ENCODE measurements around the gene TEX51. TPM values are rescaled to one million over a fixed set of nuclear protein-coding genes. Genes with fewer than 3 reads are reported as not detected.

Gene TEX51
- total and polyA plus RNA-seq, 4 donors: not detected

- intact Hi-C loops (cut with DNase I): no loop called here
- H3K4me3 ChIP-seq (ENCODE audit: low read length in 2 of 2): no peak overlapping the region
- DNase-seq (no peak), ATAC-seq (ENCODE audit: low FRiP score) (no peak)
- no peaks in the 10 kb centered on the region for H3K4me1 ChIP-seq (ENCODE audit: control insufficient read depth in 1 of 2, insufficient read depth in 2 of 2, low read length in 2 of 2)
- no peaks in the 10 kb centered on the region for H3K36me3 ChIP-seq (ENCODE audit: control insufficient read depth in 1 of 2, insufficient read depth in 2 of 2, low read length in 1 of 2)
- H3K9me3 ChIP-seq (ENCODE audit: control insufficient read depth, low read length): no peaks in the 10 kb centered on the region
- H3K27ac ChIP-seq (ENCODE audit: low read depth in 1 of 2, low read length in 2 of 2): no peak overlapping the region
- 91 to 94% methylated on average over 3 of the region's 3 CpGs for WGBS, 2 donors
- H3K27me3 ChIP-seq (ENCODE audit: control insufficient read depth in 1 of 2, insufficient read depth in 2 of 2, low read length in 1 of 2): no peaks in the 10 kb centered on the region
These were observed 41.2 kb upstream of the TEX51 start for GRCh38 chr2:126857502-126857901.

GRCh38 chr2:126858013-126858412 lies 40.7 kb upstream of the TEX51 start:
- DNase-seq (no peak), ATAC-seq (ENCODE audit: low FRiP score) (no peak)
- Histone ChIP-seq H3K36me3 (ENCODE audit: control insufficient read depth in 1 of 2, insufficient read depth in 2 of 2, low read length in 1 of 2) (no peaks in the 10 kb centered on the region), H3K4me1 (ENCODE audit: control insufficient read depth in 1 of 2, insufficient read depth in 2 of 2, low read length in 2 of 2) (no peaks in the 10 kb centered on the region), H3K9me3 (ENCODE audit: control insufficient read depth, low read length) (no peaks in the 10 kb centered on the region), H3K27ac (ENCODE audit: low read depth in 1 of 2, low read length in 2 of 2) (no peak overlapping the region), H3K27me3 (ENCODE audit: control insufficient read depth in 1 of 2, insufficient read depth in 2 of 2, low read length in 1 of 2) (no peaks in the 10 kb centered on the region), H3K4me3 (ENCODE audit: low read length in 2 of 2) (no peak overlapping the region)
- intact Hi-C loops (cut with DNase I): no loop called here
- WGBS, 2 donors: 74 to 78% methylated on average over 4 of the region's 4 CpGs

GRCh38 chr2:126858436-126858835 lies 40.3 kb upstream of the TEX51 start:
- no peak overlapping the region for H3K4me3 ChIP-seq (ENCODE audit: low read length in 2 of 2)
- DNase-seq: no peak
- no peak for ATAC-seq (ENCODE audit: low FRiP score)
- no peaks in the 10 kb centered on the region for H3K36me3 ChIP-seq (ENCODE audit: control insufficient read depth in 1 of 2, insufficient read depth in 2 of 2, low read length in 1 of 2)
- intact Hi-C loops (cut with DNase I): no loop called here
- WGBS, 2 donors: 81 to 94% methylated on average over 3 of the region's 3 CpGs
- no peaks in the 10 kb centered on the region for H3K9me3 ChIP-seq (ENCODE audit: control insufficient read depth, low read length)
- H3K27ac ChIP-seq (ENCODE audit: low read depth in 1 of 2, low read length in 2 of 2): no peak overlapping the region
- H3K27me3 ChIP-seq (ENCODE audit: control insufficient read depth in 1 of 2, insufficient read depth in 2 of 2, low read length in 1 of 2): no peaks in the 10 kb centered on the region
- H3K4me1 ChIP-seq (ENCODE audit: control insufficient read depth in 1 of 2, insufficient read depth in 2 of 2, low read length in 2 of 2): no peaks in the 10 kb centered on the region

GRCh38 chr2:126858991-126859390 lies 39.7 kb upstream of the TEX51 start:
- no peaks in the 10 kb centered on the region for H3K36me3 ChIP-seq (ENCODE audit: control insufficient read depth in 1 of 2, insufficient read depth in 2 of 2, low read length in 1 of 2)
- H3K9me3 ChIP-seq (ENCODE audit: control insufficient read depth, low read length): no peaks in the 10 kb centered on the region
- 73 to 76% methylated on average over 5 of the region's 5 CpGs for WGBS, 2 donors
- no peak for ATAC-seq (ENCODE audit: low FRiP score)
- no peak for DNase-seq
- H3K4me1 ChIP-seq (ENCODE audit: control insufficient read depth in 1 of 2, insufficient read depth in 2 of 2, low read length in 2 of 2): no peaks in the 10 kb centered on the region
- no peak overlapping the region for H3K27ac ChIP-seq (ENCODE audit: low read depth in 1 of 2, low read length in 2 of 2)
- H3K4me3 ChIP-seq (ENCODE audit: low read length in 2 of 2): no peak overlapping the region
- intact Hi-C loops (cut with DNase I): no loop called here
- no peaks in the 10 kb centered on the region for H3K27me3 ChIP-seq (ENCODE audit: control insufficient read depth in 1 of 2, insufficient read depth in 2 of 2, low read length in 1 of 2)

- Histone ChIP-seq H3K4me1 (ENCODE audit: control insufficient read depth in 1 of 2, insufficient read depth in 2 of 2, low read length in 2 of 2) (no peaks in the 10 kb centered on the region), H3K27me3 (ENCODE audit: control insufficient read depth in 1 of 2, insufficient read depth in 2 of 2, low read length in 1 of 2) (no peaks in the 10 kb centered on the region), H3K36me3 (ENCODE audit: control insufficient read depth in 1 of 2, insufficient read depth in 2 of 2, low read length in 1 of 2) (no peaks in the 10 kb centered on the region), H3K27ac (ENCODE audit: low read depth in 1 of 2, low read length in 2 of 2) (no peak overlapping the region), H3K9me3 (ENCODE audit: control insufficient read depth, low read length) (no peaks in the 10 kb centered on the region), H3K4me3 (ENCODE audit: low read length in 2 of 2) (no peak overlapping the region)
- intact Hi-C loops (cut with DNase I): no loop called here
- ATAC-seq (ENCODE audit: low FRiP score) (no peak), DNase-seq (no peak)
These were observed 39.1 kb upstream of the TEX51 start for GRCh38 chr2:126859631-126860030.

GRCh38 chr2:126860385-126860784 lies 38.3 kb upstream of the TEX51 start:
- 71 to 72% methylated on average over 2 of the region's 2 CpGs for WGBS, 2 donors
- ATAC-seq (ENCODE audit: low FRiP score): no peak
- no peak overlapping the region for H3K4me3 ChIP-seq (ENCODE audit: low read length in 2 of 2)
- H3K9me3 ChIP-seq (ENCODE audit: control insufficient read depth, low read length): no peaks in the 10 kb centered on the region
- no peaks in the 10 kb centered on the region for H3K27me3 ChIP-seq (ENCODE audit: control insufficient read depth in 1 of 2, insufficient read depth in 2 of 2, low read length in 1 of 2)
- intact Hi-C loops (cut with DNase I): no loop called here
- H3K36me3 ChIP-seq (ENCODE audit: control insufficient read depth in 1 of 2, insufficient read depth in 2 of 2, low read length in 1 of 2): no peaks in the 10 kb centered on the region
- DNase-seq: no peak
- H3K27ac ChIP-seq (ENCODE audit: low read depth in 1 of 2, low read length in 2 of 2): no peak overlapping the region
- no peaks in the 10 kb centered on the region for H3K4me1 ChIP-seq (ENCODE audit: control insufficient read depth in 1 of 2, insufficient read depth in 2 of 2, low read length in 2 of 2)

- Histone ChIP-seq H3K27me3 (ENCODE audit: control insufficient read depth in 1 of 2, insufficient read depth in 2 of 2, low read length in 1 of 2) (no peaks in the 10 kb centered on the region), H3K27ac (ENCODE audit: low read depth in 1 of 2, low read length in 2 of 2) (no peak overlapping the region), H3K36me3 (ENCODE audit: control insufficient read depth in 1 of 2, insufficient read depth in 2 of 2, low read length in 1 of 2) (no peaks in the 10 kb centered on the region), H3K4me1 (ENCODE audit: control insufficient read depth in 1 of 2, insufficient read depth in 2 of 2, low read length in 2 of 2) (no peaks in the 10 kb centered on the region), H3K4me3 (ENCODE audit: low read length in 2 of 2) (no peak overlapping the region), H3K9me3 (ENCODE audit: control insufficient read depth, low read length) (no peaks in the 10 kb centered on the region)
- WGBS, 2 donors: 82 to 91% methylated on average over 1 of the region's 1 CpG
- DNase-seq (no peak), ATAC-seq (ENCODE audit: low FRiP score) (no peak)
- intact Hi-C loops (cut with DNase I): no loop called here
These were observed 36.0 kb upstream of the TEX51 start for GRCh38 chr2:126862730-126863129.

- Histone ChIP-seq H3K4me1 (ENCODE audit: control insufficient read depth in 1 of 2, insufficient read depth in 2 of 2, low read length in 2 of 2) (no peaks in the 10 kb centered on the region), H3K4me3 (ENCODE audit: low read length in 2 of 2) (no peak overlapping the region), H3K27me3 (ENCODE audit: control insufficient read depth in 1 of 2, insufficient read depth in 2 of 2, low read length in 1 of 2) (no peaks in the 10 kb centered on the region), H3K36me3 (ENCODE audit: control insufficient read depth in 1 of 2, insufficient read depth in 2 of 2, low read length in 1 of 2) (no peaks in the 10 kb centered on the region), H3K27ac (ENCODE audit: low read depth in 1 of 2, low read length in 2 of 2) (no peak overlapping the region), H3K9me3 (ENCODE audit: control insufficient read depth, low read length) (no peaks in the 10 kb centered on the region)
- no peak for ATAC-seq (ENCODE audit: low FRiP score)
- 78 to 84% methylated on average over 5 of the region's 5 CpGs for whole genome bisulfite sequencing, 2 donors
- DNase-seq: no peak
- intact Hi-C loops (cut with DNase I): no loop called here
These were observed 35.2 kb upstream of the TEX51 start for GRCh38 chr2:126863336-126864015.

GRCh38 chr2:126864861-126865260 lies 33.8 kb upstream of the TEX51 start:
- ATAC-seq (ENCODE audit: low FRiP score) (no peak), DNase-seq (no peak)
- no peaks in the 10 kb centered on the region for H3K36me3 ChIP-seq (ENCODE audit: control insufficient read depth in 1 of 2, insufficient read depth in 2 of 2, low read length in 1 of 2)
- no peaks in the 10 kb centered on the region for H3K4me1 ChIP-seq (ENCODE audit: control insufficient read depth in 1 of 2, insufficient read depth in 2 of 2, low read length in 2 of 2)
- intact Hi-C loops (cut with DNase I): no loop called here
- H3K9me3 ChIP-seq (ENCODE audit: control insufficient read depth, low read length): no peaks in the 10 kb centered on the region
- WGBS, 2 donors: 70 to 81% methylated on average over 3 of the region's 3 CpGs
- H3K27ac ChIP-seq (ENCODE audit: low read depth in 1 of 2, low read length in 2 of 2): no peak overlapping the region
- no peak overlapping the region for H3K4me3 ChIP-seq (ENCODE audit: low read length in 2 of 2)
- no peaks in the 10 kb centered on the region for H3K27me3 ChIP-seq (ENCODE audit: control insufficient read depth in 1 of 2, insufficient read depth in 2 of 2, low read length in 1 of 2)
